Body of pancreas (tissue), 4 donors: Measurements from ENCODE around the gene MYL3. TPM values are rescaled to one million over a fixed set of nuclear protein-coding genes. Genes with fewer than 3 reads are reported as not detected.
A peak's percentile ranks its signal among the peaks of the same experiment; 100 is the strongest.

ENCODE experiments used
- ATAC-seq: fragments of 150-250 bp; one replicate; pipeline ENCODE4 v1.9.1; 2016
- DNase-seq, 4 donors: peaks; one replicate each; pipeline ENCODE4 v3.0.0-alpha.2; 2019
- H3K27ac ChIP-seq, 4 donors: fragments of 200-600 bp; sonication (generic); 1 replicate in 3 of 4; 2 replicates in 1 of 4; pipeline versions ENCODE4 v1.5.1 to v1.6.1; 2016 to 2019; ENCODE audit warnings: mild to moderate bottlenecking in 1 of 4, mixed read lengths in 1 of 4, moderate library complexity in 1 of 4
- H3K27me3 ChIP-seq, 2 donors: fragments of 200-600 bp; sonication (generic); one replicate each; pipeline ENCODE4 v1.6.0; 2016; ENCODE audit warnings: mild to moderate bottlenecking in 1 of 2
- H3K36me3 ChIP-seq, 2 donors: fragments of 200-600 bp; sonication (generic); replicated peaks in 1 of 2; 2 replicates each; pipeline ENCODE4 v1.5.1; 2016; ENCODE audit warnings: low read depth in 2 of 2; ENCODE audit not compliant: insufficient read depth in 1 of 2
- H3K4me1 ChIP-seq: fragments of 200-600 bp; sonication (generic); one replicate; pipeline ENCODE4 v1.6.0; 2016
- H3K4me3 ChIP-seq, 2 donors: fragments of 200-600 bp; sonication (generic); 1 replicate in 1 of 2; 2 replicates in 1 of 2; pipeline ENCODE4 v1.5.1; 2016 to 2019
- H3K9me3 ChIP-seq, 3 donors: fragments of 200-600 bp; sonication (generic); 1 replicate in 2 of 3; 2 replicates in 1 of 3; pipeline ENCODE4 v1.5.1; 2016
- CTCF ChIP-seq, 7 experiments: fragments of 450-650 bp in 4 of 7; fragments of 200-600 bp in 3 of 7; sonication (generic) in 3 of 7; IDR thresholded peaks; one replicate each; pipeline ENCODE4 v1.5.1; 2016 to 2019; ENCODE audit warnings: antibody characterized with exemption in 7 of 7
- POLR2A ChIP-seq, 3 donors: fragments of 450-650 bp; IDR thresholded peaks; one replicate each; pipeline ENCODE4 v1.6.1; 2016; ENCODE audit warnings: antibody characterized with exemption in 3 of 3, mild to moderate bottlenecking in 2 of 3
- WGBS, 2 donors: methylation state at CpG; one replicate each; pipeline ENCODE4 v1.1.5; 2017; 5-methylcytosine and 5-hydroxymethylcytosine counted together
- intact Hi-C: fragments of 100-400 bp; cut with DNase I; formaldehyde crosslinking; loops from one replicate; pipeline ENCODE4 v1.15.1; 2023
- total RNA-seq, 2 donors: library from RNA; depleted of rRNA; stranded (reverse); fragments of >200 nt; gene quantifications; one replicate each; pipeline ENCODE4 v1.1.0, GENCODE V29; 2016

Gene MYL3
- total RNA-seq, 2 donors from 2014 or later, result 10.4 TPM; not detected in 1

DNA sequence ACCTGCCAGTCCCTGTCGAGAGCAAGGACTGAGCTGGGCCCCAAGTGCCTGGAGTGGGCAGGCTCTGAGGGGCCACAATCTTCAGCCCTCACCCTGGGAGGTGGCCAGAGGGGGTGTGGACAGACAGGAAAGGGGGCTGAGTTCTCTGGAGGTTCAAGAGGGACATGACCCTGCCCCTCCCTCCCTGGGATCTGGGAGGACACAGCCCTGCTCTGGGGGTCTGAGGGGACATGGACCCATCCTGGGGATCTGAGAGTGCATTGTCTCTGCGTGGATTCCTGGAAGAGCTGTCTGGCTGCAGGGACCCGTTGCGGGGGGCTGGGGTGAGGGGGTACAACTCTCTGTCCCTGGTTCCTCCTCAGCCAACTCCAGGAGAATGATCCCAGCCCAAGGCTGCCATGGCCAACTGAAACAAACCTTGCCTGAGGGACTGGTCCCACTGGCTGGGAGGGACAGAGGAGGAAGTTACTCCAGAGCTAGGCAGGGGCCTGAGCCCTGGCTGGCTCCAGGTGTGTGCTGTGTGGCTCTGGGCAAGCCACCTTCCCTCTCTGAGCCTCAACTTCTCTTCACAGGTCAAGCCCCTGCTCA is 43.3 kb upstream of the MYL3 start:
- intact Hi-C loops, result no loop called here
- ATAC-seq, result no peak
- Histone ChIP-seq H3K4me1 (peaks cover 16% of the 10 kb centered on the region), H3K4me3 (no peak overlapping the region), H3K36me3 (no peaks in the 10 kb centered on the region), H3K27me3 (no peaks in the 10 kb centered on the region), H3K9me3 (no peaks in the 10 kb centered on the region), H3K27ac (no peak overlapping the region)
- peak in 1 of 4 donors; percentile 4 for DNase-seq
- TF ChIP-seq CTCF (IDR thresholded peaks at IDR 0.05) (no peak), POLR2A (IDR thresholded peaks at IDR 0.05) (no peak)
- 75% methylated on average over 4 of the region's 4 CpGs; no CpG with 5 or more reads in 1 of the 2 donors for WGBS, 2 donors

GRCh38 chr3:46905661-46906451 is 42.6 kb upstream of the MYL3 start:
- Histone ChIP-seq H3K36me3 (no peaks in the 10 kb centered on the region), H3K4me1 (peaks cover 16% of the 10 kb centered on the region), H3K9me3 (no peaks in the 10 kb centered on the region), H3K4me3 (no peak overlapping the region), H3K27me3 (no peaks in the 10 kb centered on the region), H3K27ac (no peak overlapping the region)
- WGBS, 2 donors, result 77 to 78% methylated on average over 7 to 9 of the region's 11 CpGs
- DNase-seq (peak in 1 of 4 donors; percentile 13), ATAC-seq (no peak)
- intact Hi-C loops, result no loop called here
- no peak for TF ChIP-seq POLR2A (IDR thresholded peaks at IDR 0.05)
- no peak for TF ChIP-seq CTCF (IDR thresholded peaks at IDR 0.05)

- no peak overlapping the region for H3K4me3 ChIP-seq
- peaks cover 16% of the 10 kb centered on the region for H3K4me1 ChIP-seq
- H3K27ac ChIP-seq, result no peak overlapping the region
- TF ChIP-seq CTCF (IDR thresholded peaks at IDR 0.05), result no peak
- no peak for TF ChIP-seq POLR2A (IDR thresholded peaks at IDR 0.05)
- H3K27me3 ChIP-seq, result no peaks in the 10 kb centered on the region
- H3K36me3 ChIP-seq, result no peaks in the 10 kb centered on the region
- DNase-seq (peak in 1 of 4 donors; percentile 6), ATAC-seq (no peak)
- no peaks in the 10 kb centered on the region for H3K9me3 ChIP-seq
- intact Hi-C loops, result no loop called here
- WGBS, 2 donors, result 75 to 89% methylated on average over 3 of the region's 3 CpGs
Observed at GRCh38 chr3:46905213-46905560, 41.9 kb upstream of the MYL3 start.

- Histone ChIP-seq H3K9me3 (no peaks in the 10 kb centered on the region), H3K27me3 (no peaks in the 10 kb centered on the region), H3K36me3 (no peaks in the 10 kb centered on the region), H3K27ac (no peak overlapping the region), H3K4me3 (no peak overlapping the region), H3K4me1 (peaks cover 12% of the 10 kb centered on the region)
- DNase-seq, result peak in 1 of 4 donors; percentile 14
- TF ChIP-seq POLR2A (IDR thresholded peaks at IDR 0.05) (no peak), CTCF (IDR thresholded peaks at IDR 0.05) (no peak)
- 80 to 83% methylated on average over 18 of the region's 18 CpGs for WGBS, 2 donors
- ATAC-seq, result no peak
- intact Hi-C loops, result loop anchor here (5.0 kb wide), 1 partner anchor 197 kb away; no protein-coding TSS in a partner anchor
Observed at GRCh38 chr3:46904303-46905212, 41.3 kb upstream of the MYL3 start.
